ENCODE data around the gene KCNE1. TPM values are rescaled to one million over a fixed set of nuclear protein-coding genes. Genes with fewer than 3 reads are reported as not detected.

KCNE1 gene
- total RNA-seq, 1 experiment from 2014 or later, result 0.14 TPM

DNA sequence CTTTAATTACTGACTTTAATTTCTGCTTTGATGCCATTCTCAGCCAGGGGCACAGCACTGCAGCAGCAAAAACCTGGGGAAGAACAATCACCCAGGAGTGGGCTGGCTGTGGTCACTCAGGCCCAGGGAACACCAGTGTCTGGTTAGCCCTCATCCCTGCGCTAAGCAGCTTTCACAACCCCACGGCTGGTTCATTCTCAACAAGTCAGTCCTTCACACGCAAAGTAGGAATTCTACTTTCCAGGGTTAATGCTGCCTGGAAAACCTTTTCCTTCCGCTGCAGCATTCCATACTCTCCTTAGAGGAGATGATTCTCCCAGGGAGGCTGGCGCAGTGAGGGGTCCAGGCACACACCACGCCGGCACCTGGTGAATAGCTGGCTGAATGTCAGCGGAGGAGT lies 24.3 kb upstream of the KCNE1 start:
- H3K36me3 Mint-ChIP-seq (ENCODE audit: insufficient read depth, unreplicated experiment), result peaks cover 5% of the 10 kb centered on the region
- intact Hi-C loops (cut with micrococcal nuclease), result no loop called here
- no peaks in the 10 kb centered on the region for H3K9me3 Mint-ChIP-seq (ENCODE audit: unreplicated experiment)
- POLR2A ChIA-PET, result no interaction called here
- no peak for DNase-seq (ENCODE audit: unreplicated experiment)
- no peak overlapping the region for H3K27ac Mint-ChIP-seq (ENCODE audit: low read depth, unreplicated experiment)
- TF ChIP-seq, protein P1, sequence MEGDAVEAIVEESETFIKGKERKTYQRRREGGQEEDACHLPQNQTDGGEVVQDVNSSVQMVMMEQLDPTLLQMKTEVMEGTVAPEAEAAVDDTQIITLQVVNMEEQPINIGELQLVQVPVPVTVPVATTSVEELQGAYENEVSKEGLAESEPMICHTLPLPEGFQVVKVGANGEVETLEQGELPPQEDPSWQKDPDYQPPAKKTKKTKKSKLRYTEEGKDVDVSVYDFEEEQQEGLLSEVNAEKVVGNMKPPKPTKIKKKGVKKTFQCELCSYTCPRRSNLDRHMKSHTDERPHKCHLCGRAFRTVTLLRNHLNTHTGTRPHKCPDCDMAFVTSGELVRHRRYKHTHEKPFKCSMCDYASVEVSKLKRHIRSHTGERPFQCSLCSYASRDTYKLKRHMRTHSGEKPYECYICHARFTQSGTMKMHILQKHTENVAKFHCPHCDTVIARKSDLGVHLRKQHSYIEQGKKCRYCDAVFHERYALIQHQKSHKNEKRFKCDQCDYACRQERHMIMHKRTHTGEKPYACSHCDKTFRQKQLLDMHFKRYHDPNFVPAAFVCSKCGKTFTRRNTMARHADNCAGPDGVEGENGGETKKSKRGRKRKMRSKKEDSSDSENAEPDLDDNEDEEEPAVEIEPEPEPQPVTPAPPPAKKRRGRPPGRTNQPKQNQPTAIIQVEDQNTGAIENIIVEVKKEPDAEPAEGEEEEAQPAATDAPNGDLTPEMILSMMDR (IDR thresholded peaks at IDR 0.05; ENCODE audit: unreplicated experiment), result no peak
- no peak overlapping the region for H3K4me3 Mint-ChIP-seq (ENCODE audit: unreplicated experiment)
- no peaks in the 10 kb centered on the region for H3K27me3 Mint-ChIP-seq (ENCODE audit: insufficient read depth, unreplicated experiment)
- CTCF ChIA-PET, result no interaction called here
- no peaks in the 10 kb centered on the region for H3K4me1 Mint-ChIP-seq (ENCODE audit: insufficient read depth, unreplicated experiment)
- no TSS peak for BruUV-seq (replicated peaks)

- CTCF ChIA-PET, result no interaction called here
- Mint-ChIP-seq H3K27me3 (ENCODE audit: insufficient read depth, unreplicated experiment) (no peaks in the 10 kb centered on the region), H3K27ac (ENCODE audit: low read depth, unreplicated experiment) (no peak overlapping the region), H3K4me3 (ENCODE audit: unreplicated experiment) (no peak overlapping the region), H3K4me1 (ENCODE audit: insufficient read depth, unreplicated experiment) (no peaks in the 10 kb centered on the region), H3K36me3 (ENCODE audit: insufficient read depth, unreplicated experiment) (peaks cover 5% of the 10 kb centered on the region), H3K9me3 (ENCODE audit: unreplicated experiment) (no peaks in the 10 kb centered on the region)
- TF ChIP-seq, protein P1 (IDR thresholded peaks at IDR 0.05; ENCODE audit: unreplicated experiment), result no peak
- DNase-seq (ENCODE audit: unreplicated experiment), result no peak
- intact Hi-C loops (cut with micrococcal nuclease), result no loop called here
- POLR2A ChIA-PET, result no interaction called here
- BruUV-seq (replicated peaks), result no TSS peak
These were observed 23.9 kb upstream of the KCNE1 start for GRCh38 chr21:34535886-34536285.

GRCh38 chr21:34534522-34534921 lies 22.5 kb upstream of the KCNE1 start:
- no TSS peak for BruUV-seq (replicated peaks)
- Mint-ChIP-seq H3K9me3 (ENCODE audit: unreplicated experiment) (no peaks in the 10 kb centered on the region), H3K27ac (ENCODE audit: low read depth, unreplicated experiment) (no peak overlapping the region), H3K27me3 (ENCODE audit: insufficient read depth, unreplicated experiment) (no peaks in the 10 kb centered on the region), H3K4me3 (ENCODE audit: unreplicated experiment) (no peak overlapping the region), H3K36me3 (ENCODE audit: insufficient read depth, unreplicated experiment) (peaks cover 5% of the 10 kb centered on the region), H3K4me1 (ENCODE audit: insufficient read depth, unreplicated experiment) (no peaks in the 10 kb centered on the region)
- TF ChIP-seq, protein P1 (IDR thresholded peaks at IDR 0.05; ENCODE audit: unreplicated experiment), result no peak
- DNase-seq (ENCODE audit: unreplicated experiment), result no peak
- ChIA-PET POLR2A (no interaction called here), CTCF (interaction anchor here (0.7 to 1.1 kb wide), 2 partner anchors 10 to 610 kb away, joined by 3 to 4 read pairs; no protein-coding TSS in a partner anchor)
- intact Hi-C loops (cut with micrococcal nuclease), result no loop called here

DNA sequence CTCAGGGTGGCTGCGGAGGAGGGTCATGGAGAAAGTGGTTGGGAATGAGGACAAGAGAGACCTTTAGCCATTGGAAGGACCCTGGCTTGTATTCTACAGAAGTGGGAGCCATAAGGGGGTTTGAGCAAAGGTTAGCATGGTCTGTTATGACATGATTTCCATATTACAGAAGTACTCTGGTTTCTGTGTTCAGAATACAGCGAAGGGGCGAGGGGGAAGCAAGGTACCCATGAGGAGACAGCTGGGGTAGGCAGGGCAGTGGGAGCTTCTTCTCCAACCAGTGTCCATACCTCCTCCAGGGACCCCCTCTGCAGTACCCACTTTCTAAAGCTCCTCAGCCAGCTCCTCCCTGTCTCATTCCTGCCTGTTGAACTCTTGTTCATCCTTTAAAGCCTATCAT lies 21.9 kb upstream of the KCNE1 start:
- BruUV-seq (replicated peaks), result no TSS peak

More for the DNA sequence above, 21.9 kb upstream of the KCNE1 start:
- CTCF ChIA-PET, result interaction anchor here (0.7 to 1.1 kb wide), 3 partner anchors 10 to 1406 kb away, joined by 3 to 4 read pairs (median 3); no protein-coding TSS in a partner anchor
- H3K27me3 Mint-ChIP-seq (ENCODE audit: insufficient read depth, unreplicated experiment), result no peaks in the 10 kb centered on the region
- H3K4me1 Mint-ChIP-seq (ENCODE audit: insufficient read depth, unreplicated experiment), result no peaks in the 10 kb centered on the region
- intact Hi-C loops (cut with micrococcal nuclease), result no loop called here
- no peak for DNase-seq (ENCODE audit: unreplicated experiment)
- POLR2A ChIA-PET, result no interaction called here
- no peak overlapping the region for H3K27ac Mint-ChIP-seq (ENCODE audit: low read depth, unreplicated experiment)
- peaks cover 5% of the 10 kb centered on the region for H3K36me3 Mint-ChIP-seq (ENCODE audit: insufficient read depth, unreplicated experiment)
- TF ChIP-seq, protein P1 (IDR thresholded peaks at IDR 0.05; ENCODE audit: unreplicated experiment), result no peak
- H3K9me3 Mint-ChIP-seq (ENCODE audit: unreplicated experiment), result no peaks in the 10 kb centered on the region
- no peak overlapping the region for H3K4me3 Mint-ChIP-seq (ENCODE audit: unreplicated experiment)
